DOHH2 (cell line): ENCODE data around the gene TFF3.

Source experiments
- H3F3A ChIP-seq: fragments of 200-600 bp; sonication (generic), shearing (Covaris generic); 2 replicates; pipeline ENCODE4 v1.6.0; 2016; ENCODE audit warnings: antibody characterized with exemption, mild to moderate bottlenecking; ENCODE audit not compliant: control insufficient read depth, insufficient read depth
- H3K27ac ChIP-seq: fragments of 200-600 bp; sonication (generic); 2 replicates; pipeline ENCODE4 v1.5.1; 2014; ENCODE audit warnings: low read depth, mild to moderate bottlenecking, low read length, moderate library complexity
- H3K27me3 ChIP-seq: fragments of 200-600 bp; sonication (generic); 2 replicates; pipeline ENCODE4 v1.6.1; 2014; ENCODE audit warnings: mild to moderate bottlenecking, low read length, mixed read lengths; ENCODE audit not compliant: control insufficient read depth
- H3K36me3 ChIP-seq: fragments of 200-600 bp; sonication (generic); 2 replicates; pipeline ENCODE4 v1.6.1; 2014; ENCODE audit warnings: mild to moderate bottlenecking, low read length, moderate library complexity, mixed read lengths; ENCODE audit not compliant: control insufficient read depth
- H3K4me1 ChIP-seq: fragments of 200-600 bp; sonication (generic); 2 replicates; pipeline ENCODE4 v1.6.1; 2014; ENCODE audit warnings: mild to moderate bottlenecking, low read length, mixed read lengths; ENCODE audit not compliant: control insufficient read depth
- H3K4me2 ChIP-seq: fragments of 200-600 bp; sonication (generic); 2 replicates; pipeline ENCODE4 v1.6.0; 2014; ENCODE audit warnings: mild to moderate bottlenecking, low read length, moderate library complexity
- H3K4me3 ChIP-seq: fragments of 200-600 bp; sonication (generic); 2 replicates; pipeline ENCODE4 v1.5.1; 2014; ENCODE audit warnings: mild to moderate bottlenecking, low read length, mixed read lengths
- H3K79me2 ChIP-seq: fragments of 200-600 bp; sonication (generic); 2 replicates; pipeline ENCODE4 v1.6.1; 2014; ENCODE audit warnings: mild to moderate bottlenecking, low read length, mixed read lengths; ENCODE audit not compliant: control insufficient read depth
- H3K9me2 ChIP-seq: fragments of 200-600 bp; sonication (generic); replicated peaks from 2 replicates; pipeline ENCODE4 v1.6.1; 2014; ENCODE audit warnings: mild to moderate bottlenecking, low read length, mixed read lengths; ENCODE audit not compliant: control insufficient read depth
- H3K9me3 ChIP-seq: fragments of 200-600 bp; sonication (generic); 2 replicates; pipeline ENCODE4 v1.6.1; 2014; ENCODE audit warnings: antibody characterized with exemption, low read length, mixed read lengths; ENCODE audit not compliant: control insufficient read depth, insufficient read depth
- H4K20me1 ChIP-seq: fragments of 200-600 bp; sonication (generic); 2 replicates; pipeline ENCODE4 v1.6.0; 2014; ENCODE audit warnings: low read depth, mild to moderate bottlenecking, antibody characterized with exemption, low read length, moderate library complexity; ENCODE audit not compliant: control insufficient read depth, insufficient read depth
- EZH2phosphoT487 ChIP-seq: fragments of 200-600 bp; sonication (generic); IDR thresholded peaks from 2 replicates; pipeline ENCODE4 v1.6.1; 2017; ENCODE audit warnings: borderline replicate concordance, mild to moderate bottlenecking, antibody characterized with exemption, low read length, moderate library complexity, mixed read lengths
- TF ChIP-seq, protein P1 (sequence below): fragments of 200-600 bp; sonication (generic); IDR thresholded peaks from one replicate; pipeline ENCODE4 v1.5.1; 2014; ENCODE audit warnings: antibody characterized with exemption, mild to moderate bottlenecking, low read depth, low read length; ENCODE audit not compliant: poor library complexity, severe bottlenecking

The TFF3 gene

DNA sequence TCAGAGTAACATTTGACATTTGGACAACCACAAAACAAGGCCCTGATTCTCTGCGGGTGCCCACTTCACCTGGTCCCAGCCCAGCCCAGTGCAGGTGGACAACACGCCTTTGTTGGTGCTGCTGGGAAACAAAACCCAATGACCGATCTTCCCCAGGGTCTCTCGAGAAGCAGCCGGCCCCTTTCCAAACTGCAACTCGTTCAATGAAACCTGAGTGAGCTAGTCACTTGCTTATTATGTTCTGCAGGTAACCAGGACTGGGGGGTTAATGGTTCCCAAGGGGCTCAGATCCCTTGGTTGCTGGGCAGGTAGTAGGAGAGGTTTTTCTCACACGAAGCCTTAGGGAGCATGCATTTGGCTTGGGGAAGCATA is 53.4 kb downstream of the TFF3 start:
- Histone ChIP-seq H3K79me2 (no peaks in the 10 kb centered on the region), H3F3A (no peaks in the 10 kb centered on the region), H3K4me2 (no peak overlapping the region), H3K4me1 (no peaks in the 10 kb centered on the region), H3K36me3 (no peaks in the 10 kb centered on the region), H3K27me3 (peaks cover 6% of the 10 kb centered on the region; the same call in 1 of the 2 replicates), H3K9me3 (no peaks in the 10 kb centered on the region), H3K27ac (no peak overlapping the region), H3K9me2 (no peaks in the 10 kb centered on the region), H4K20me1 (0 out of 2 replicates have a peak, but pooled peaks cover 3% of the 10 kb centered on the region), H3K4me3 (no peak overlapping the region)
- TF ChIP-seq EZH2phosphoT487 = no peak
- TF ChIP-seq, protein P1, sequence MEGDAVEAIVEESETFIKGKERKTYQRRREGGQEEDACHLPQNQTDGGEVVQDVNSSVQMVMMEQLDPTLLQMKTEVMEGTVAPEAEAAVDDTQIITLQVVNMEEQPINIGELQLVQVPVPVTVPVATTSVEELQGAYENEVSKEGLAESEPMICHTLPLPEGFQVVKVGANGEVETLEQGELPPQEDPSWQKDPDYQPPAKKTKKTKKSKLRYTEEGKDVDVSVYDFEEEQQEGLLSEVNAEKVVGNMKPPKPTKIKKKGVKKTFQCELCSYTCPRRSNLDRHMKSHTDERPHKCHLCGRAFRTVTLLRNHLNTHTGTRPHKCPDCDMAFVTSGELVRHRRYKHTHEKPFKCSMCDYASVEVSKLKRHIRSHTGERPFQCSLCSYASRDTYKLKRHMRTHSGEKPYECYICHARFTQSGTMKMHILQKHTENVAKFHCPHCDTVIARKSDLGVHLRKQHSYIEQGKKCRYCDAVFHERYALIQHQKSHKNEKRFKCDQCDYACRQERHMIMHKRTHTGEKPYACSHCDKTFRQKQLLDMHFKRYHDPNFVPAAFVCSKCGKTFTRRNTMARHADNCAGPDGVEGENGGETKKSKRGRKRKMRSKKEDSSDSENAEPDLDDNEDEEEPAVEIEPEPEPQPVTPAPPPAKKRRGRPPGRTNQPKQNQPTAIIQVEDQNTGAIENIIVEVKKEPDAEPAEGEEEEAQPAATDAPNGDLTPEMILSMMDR = no peak
